ENCODE results near the gene XK. TPM values are rescaled to one million over a fixed set of nuclear protein-coding genes. Genes with fewer than 3 reads are reported as not detected.
"Not testable (repeated sequence)": the region's sequence is repeated elsewhere in the genome, so short reads cannot be mapped to it uniquely, and the experiment has no call there.

Gene XK
- total RNA-seq, 1 experiment from 2014 or later: 3.7 TPM

GRCh38 chrX:37763400-37763799, 77.8 kb downstream of the XK start:
- H3K9me3 ChIP-seq (ENCODE audit: insufficient read depth, low read depth): no peaks in the 10 kb centered on the region
- no peak overlapping the region for H3K27ac ChIP-seq
- ChIA-PET CTCF (no interaction called here), POLR2A (ENCODE audit: unreplicated experiment) (no interaction called here)
- H3K79me2 ChIP-seq (ENCODE audit: low read depth): no peaks in the 10 kb centered on the region
- no peaks in the 10 kb centered on the region for H3K27me3 ChIP-seq (ENCODE audit: insufficient read depth, low read depth)
- no peaks in the 10 kb centered on the region for H3F3A ChIP-seq (ENCODE audit: insufficient read depth, low read depth)
- H3K9me2 ChIP-seq (ENCODE audit: insufficient read depth): no peaks in the 10 kb centered on the region
- H3K4me3 ChIP-seq: no peak overlapping the region
- H3K4me2 ChIP-seq: no peak overlapping the region
- no TSS peak for BruUV-seq (replicated peaks)
- H2AFZ ChIP-seq: no peak overlapping the region
- DNase-seq: no peak
- H3K36me3 ChIP-seq (ENCODE audit: low read depth): no peaks in the 10 kb centered on the region
- TF ChIP-seq EZH2 (IDR thresholded peaks at IDR 0.05; ENCODE audit: low read depth): no peak
- TF ChIP-seq, protein P1, sequence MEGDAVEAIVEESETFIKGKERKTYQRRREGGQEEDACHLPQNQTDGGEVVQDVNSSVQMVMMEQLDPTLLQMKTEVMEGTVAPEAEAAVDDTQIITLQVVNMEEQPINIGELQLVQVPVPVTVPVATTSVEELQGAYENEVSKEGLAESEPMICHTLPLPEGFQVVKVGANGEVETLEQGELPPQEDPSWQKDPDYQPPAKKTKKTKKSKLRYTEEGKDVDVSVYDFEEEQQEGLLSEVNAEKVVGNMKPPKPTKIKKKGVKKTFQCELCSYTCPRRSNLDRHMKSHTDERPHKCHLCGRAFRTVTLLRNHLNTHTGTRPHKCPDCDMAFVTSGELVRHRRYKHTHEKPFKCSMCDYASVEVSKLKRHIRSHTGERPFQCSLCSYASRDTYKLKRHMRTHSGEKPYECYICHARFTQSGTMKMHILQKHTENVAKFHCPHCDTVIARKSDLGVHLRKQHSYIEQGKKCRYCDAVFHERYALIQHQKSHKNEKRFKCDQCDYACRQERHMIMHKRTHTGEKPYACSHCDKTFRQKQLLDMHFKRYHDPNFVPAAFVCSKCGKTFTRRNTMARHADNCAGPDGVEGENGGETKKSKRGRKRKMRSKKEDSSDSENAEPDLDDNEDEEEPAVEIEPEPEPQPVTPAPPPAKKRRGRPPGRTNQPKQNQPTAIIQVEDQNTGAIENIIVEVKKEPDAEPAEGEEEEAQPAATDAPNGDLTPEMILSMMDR (conservative IDR thresholded peaks at IDR 0.05): no peak
- H3K4me1 ChIP-seq (replicated peaks; ENCODE audit: insufficient read depth): no peaks in the 10 kb centered on the region
- intact Hi-C loops (cut with micrococcal nuclease; ENCODE audit: unreplicated experiment): no loop called here
- no peaks in the 10 kb centered on the region for H4K20me1 ChIP-seq (ENCODE audit: insufficient read depth)

DNA sequence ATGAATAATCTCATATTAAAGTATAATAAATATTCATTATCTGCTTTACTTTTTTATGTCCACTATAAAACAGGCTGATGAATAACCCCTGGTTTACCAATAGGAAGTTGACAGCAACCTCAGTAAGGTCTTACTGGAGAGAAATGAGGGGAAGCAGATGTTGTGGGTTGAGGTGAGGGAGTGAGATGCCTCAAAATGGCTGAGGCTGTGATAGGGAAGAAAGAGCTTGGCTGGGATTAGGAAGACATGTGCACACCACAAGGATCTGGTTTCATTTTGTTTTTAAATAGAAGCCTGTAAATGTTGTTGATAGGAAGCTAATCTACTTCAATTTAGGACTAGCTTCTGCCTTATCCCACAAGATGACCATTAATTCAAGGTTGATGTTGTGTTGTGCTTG, 79.9 kb downstream of the XK start:
- no peak overlapping the region for H3K27ac ChIP-seq
- intact Hi-C loops (cut with micrococcal nuclease; ENCODE audit: unreplicated experiment): no loop called here
- no peak overlapping the region for H3K4me3 ChIP-seq
- H3K79me2 ChIP-seq (ENCODE audit: low read depth): no peaks in the 10 kb centered on the region
- no peaks in the 10 kb centered on the region for H3K27me3 ChIP-seq (ENCODE audit: insufficient read depth, low read depth)
- DNase-seq: no peak
- ChIA-PET POLR2A (ENCODE audit: unreplicated experiment) (no interaction called here), CTCF (no interaction called here)
- H3K4me2 ChIP-seq: no peak overlapping the region
- no TSS peak for BruUV-seq (replicated peaks)
- H4K20me1 ChIP-seq (ENCODE audit: insufficient read depth): no peaks in the 10 kb centered on the region
- no peaks in the 10 kb centered on the region for H3K4me1 ChIP-seq (replicated peaks; ENCODE audit: insufficient read depth)
- H3K9me3 ChIP-seq (ENCODE audit: insufficient read depth, low read depth): no peaks in the 10 kb centered on the region
- H3F3A ChIP-seq (ENCODE audit: insufficient read depth, low read depth): no peaks in the 10 kb centered on the region
- H3K9me2 ChIP-seq (ENCODE audit: insufficient read depth): no peaks in the 10 kb centered on the region
- no peaks in the 10 kb centered on the region for H3K36me3 ChIP-seq (ENCODE audit: low read depth)
- TF ChIP-seq, protein P1 (conservative IDR thresholded peaks at IDR 0.05): no peak
- no peak for TF ChIP-seq EZH2 (IDR thresholded peaks at IDR 0.05; ENCODE audit: low read depth)
- H2AFZ ChIP-seq: no peak overlapping the region

DNA sequence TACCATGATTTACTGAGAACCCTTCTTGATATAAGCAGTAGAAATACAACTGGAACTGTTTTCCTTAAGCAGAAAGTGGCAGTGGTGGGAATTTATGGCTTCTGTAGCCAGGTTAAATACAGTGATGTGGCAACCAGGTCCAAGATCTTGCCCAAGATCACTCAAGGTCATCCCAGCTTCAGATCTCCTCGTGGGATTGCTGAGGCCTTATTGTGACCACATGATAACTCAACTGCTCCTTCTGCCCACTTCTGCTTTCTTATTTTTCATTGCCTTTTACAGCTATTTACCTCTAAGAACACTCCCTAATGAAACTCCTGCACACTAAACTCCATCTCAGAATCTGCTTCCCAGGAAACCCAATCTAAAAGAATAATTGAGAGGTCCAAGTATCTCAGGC, 81.8 kb downstream of the XK start:
- Histone ChIP-seq H3K9me2 (ENCODE audit: insufficient read depth) (no peaks in the 10 kb centered on the region), H3K4me1 (replicated peaks; ENCODE audit: insufficient read depth) (no peaks in the 10 kb centered on the region), H3K36me3 (ENCODE audit: low read depth) (no peaks in the 10 kb centered on the region), H4K20me1 (ENCODE audit: insufficient read depth) (no peaks in the 10 kb centered on the region), H3K79me2 (ENCODE audit: low read depth) (no peaks in the 10 kb centered on the region), H3K4me3 (no peak overlapping the region), H3K9me3 (ENCODE audit: insufficient read depth, low read depth) (no peaks in the 10 kb centered on the region), H3K4me2 (no peak overlapping the region), H3F3A (ENCODE audit: insufficient read depth, low read depth) (no peaks in the 10 kb centered on the region), H3K27ac (no peak overlapping the region), H2AFZ (no peak overlapping the region), H3K27me3 (ENCODE audit: insufficient read depth, low read depth) (no peaks in the 10 kb centered on the region)
- TF ChIP-seq EZH2 (IDR thresholded peaks at IDR 0.05; ENCODE audit: low read depth): no peak
- TF ChIP-seq, protein P1 (conservative IDR thresholded peaks at IDR 0.05): no peak
- intact Hi-C loops (cut with micrococcal nuclease; ENCODE audit: unreplicated experiment): no loop called here
- ChIA-PET POLR2A (ENCODE audit: unreplicated experiment) (no interaction called here), CTCF (no interaction called here)
- BruUV-seq (replicated peaks): no TSS peak
- no peak for DNase-seq

- BruUV-seq (replicated peaks); H3K9me3 ChIP-seq (ENCODE audit: insufficient read depth, low read depth); H3K27ac ChIP-seq; intact Hi-C loops (cut with micrococcal nuclease; ENCODE audit: unreplicated experiment); H3F3A ChIP-seq (ENCODE audit: insufficient read depth, low read depth); H3K36me3 ChIP-seq (ENCODE audit: low read depth); H4K20me1 ChIP-seq (ENCODE audit: insufficient read depth); H3K79me2 ChIP-seq (ENCODE audit: low read depth); H3K9me2 ChIP-seq (ENCODE audit: insufficient read depth); H3K4me3 ChIP-seq; H3K4me1 ChIP-seq (replicated peaks; ENCODE audit: insufficient read depth); H2AFZ ChIP-seq; DNase-seq; CTCF ChIA-PET; H3K4me2 ChIP-seq; H3K27me3 ChIP-seq (ENCODE audit: insufficient read depth, low read depth); POLR2A ChIA-PET (ENCODE audit: unreplicated experiment): not testable (repeated sequence)
Measured at GRCh38 chrX:37768866-37769265, 83.3 kb downstream of the XK start.

All from PC-9 (cell line).